Tibial nerve (tissue), 4 donors: ENCODE data around the gene UNCX. TPM values are rescaled to one million over a fixed set of nuclear protein-coding genes. Genes with fewer than 3 reads are reported as not detected.

Experiments
- DNase-seq, 2 donors: peaks; one replicate each; pipeline ENCODE4 v3.0.0-alpha.2; 2019; ENCODE audit warnings: low spot score in 2 of 2
- H3K27ac ChIP-seq, 4 donors: fragments of 200-600 bp; sonication (generic) in 3 of 4; one replicate each; pipeline ENCODE4 v1.5.1; 2017 to 2019; ENCODE audit warnings: mild to moderate bottlenecking in 1 of 4
- H3K27me3 ChIP-seq, 2 donors: fragments of 200-600 bp; sonication (generic) in 1 of 2; one replicate each; pipeline versions ENCODE4 v1.5.1 to v1.6.0; 2017 to 2019
- H3K36me3 ChIP-seq, 3 donors: fragments of 200-600 bp; sonication (generic); one replicate each; pipeline ENCODE4 v1.5.1; 2018 to 2019
- H3K4me1 ChIP-seq, 4 donors: fragments of 200-600 bp; sonication (generic) in 3 of 4; one replicate each; pipeline ENCODE4 v1.5.1; 2017 to 2019
- H3K4me3 ChIP-seq, 4 donors: fragments of 200-600 bp; sonication (generic) in 3 of 4; one replicate each; pipeline ENCODE4 v1.5.1; 2017 to 2019; ENCODE audit warnings: mild to moderate bottlenecking in 1 of 4, moderate library complexity in 1 of 4
- H3K9me3 ChIP-seq, 4 donors: fragments of 200-600 bp; sonication (generic) in 3 of 4; one replicate each; pipeline ENCODE4 v1.5.1; 2017 to 2019
- EP300 ChIP-seq, 2 donors: sonication (generic); formaldehyde crosslinking; IDR thresholded peaks; one replicate each; pipeline ENCODE4 v1.6.1; 2017; ENCODE audit warnings: antibody characterized with exemption in 2 of 2, mild to moderate bottlenecking in 1 of 2
- POLR2A ChIP-seq, 2 donors: fragments of 450-650 bp; IDR thresholded peaks; one replicate each; pipeline ENCODE4 v1.6.1; 2017; ENCODE audit warnings: antibody characterized with exemption in 2 of 2, mild to moderate bottlenecking in 2 of 2, moderate library complexity in 2 of 2
- WGBS, 2 donors: methylation state at CpG; one replicate each; pipeline ENCODE4 v1.1.5; 2018; 5-methylcytosine and 5-hydroxymethylcytosine counted together
- total RNA-seq, 4 donors: library from RNA; depleted of rRNA; stranded (reverse); fragments of >200 nt; gene quantifications; one replicate each; pipeline ENCODE4 v1.1.0, GENCODE V29; 2016
- TF ChIP-seq, protein P1 (sequence below), 5 experiments: fragments of 200-600 bp in 3 of 5; fragments of 450-650 bp in 2 of 5; sonication (generic) in 3 of 5; IDR thresholded peaks; one replicate each; pipeline ENCODE4 v1.5.1; 2016 to 2019; ENCODE audit warnings: antibody characterized with exemption in 5 of 5, mild to moderate bottlenecking in 3 of 5, moderate library complexity in 2 of 5

UNCX gene
- total RNA-seq, 4 donors from 2014 or later = not detected

DNA sequence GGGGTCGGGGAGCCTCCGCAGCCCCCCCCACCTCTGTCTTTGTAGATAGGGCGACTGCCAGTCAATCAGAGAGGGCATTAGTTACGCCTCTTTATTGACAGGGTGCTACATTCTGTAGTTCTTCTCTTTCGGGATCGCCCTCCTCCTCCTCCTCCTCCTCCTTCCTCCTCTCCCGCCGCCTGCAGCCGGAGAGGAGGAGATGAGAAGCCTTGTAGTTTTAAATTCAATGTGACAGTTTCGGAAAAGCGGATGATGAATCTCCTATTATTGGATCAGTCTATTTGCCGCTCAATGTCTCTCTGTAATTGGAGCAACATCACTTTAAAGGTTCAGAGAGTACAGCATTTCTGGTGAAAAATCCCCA is 587 bp upstream of the UNCX start:
- Histone ChIP-seq H3K27me3 (peaks cover 6 to 88% of the 10 kb centered on the region in 2 donors), H3K4me1 (peaks cover 0 to 65% (median 2%) of the 10 kb centered on the region in 4 donors), H3K36me3 (no peaks in the 10 kb centered on the region), H3K27ac (no peak overlapping the region), H3K4me3 (no peak overlapping the region), H3K9me3 (no peaks in the 10 kb centered on the region)
- TF ChIP-seq POLR2A (IDR thresholded peaks at IDR 0.05) (no peak), EP300 (IDR thresholded peaks at IDR 0.05) (no peak)
- TF ChIP-seq, protein P1, sequence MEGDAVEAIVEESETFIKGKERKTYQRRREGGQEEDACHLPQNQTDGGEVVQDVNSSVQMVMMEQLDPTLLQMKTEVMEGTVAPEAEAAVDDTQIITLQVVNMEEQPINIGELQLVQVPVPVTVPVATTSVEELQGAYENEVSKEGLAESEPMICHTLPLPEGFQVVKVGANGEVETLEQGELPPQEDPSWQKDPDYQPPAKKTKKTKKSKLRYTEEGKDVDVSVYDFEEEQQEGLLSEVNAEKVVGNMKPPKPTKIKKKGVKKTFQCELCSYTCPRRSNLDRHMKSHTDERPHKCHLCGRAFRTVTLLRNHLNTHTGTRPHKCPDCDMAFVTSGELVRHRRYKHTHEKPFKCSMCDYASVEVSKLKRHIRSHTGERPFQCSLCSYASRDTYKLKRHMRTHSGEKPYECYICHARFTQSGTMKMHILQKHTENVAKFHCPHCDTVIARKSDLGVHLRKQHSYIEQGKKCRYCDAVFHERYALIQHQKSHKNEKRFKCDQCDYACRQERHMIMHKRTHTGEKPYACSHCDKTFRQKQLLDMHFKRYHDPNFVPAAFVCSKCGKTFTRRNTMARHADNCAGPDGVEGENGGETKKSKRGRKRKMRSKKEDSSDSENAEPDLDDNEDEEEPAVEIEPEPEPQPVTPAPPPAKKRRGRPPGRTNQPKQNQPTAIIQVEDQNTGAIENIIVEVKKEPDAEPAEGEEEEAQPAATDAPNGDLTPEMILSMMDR (IDR thresholded peaks at IDR 0.05) = no peak
- 3 to 7% methylated on average over 12 of the region's 12 CpGs for WGBS, 2 donors
- DNase-seq = no peak

DNA sequence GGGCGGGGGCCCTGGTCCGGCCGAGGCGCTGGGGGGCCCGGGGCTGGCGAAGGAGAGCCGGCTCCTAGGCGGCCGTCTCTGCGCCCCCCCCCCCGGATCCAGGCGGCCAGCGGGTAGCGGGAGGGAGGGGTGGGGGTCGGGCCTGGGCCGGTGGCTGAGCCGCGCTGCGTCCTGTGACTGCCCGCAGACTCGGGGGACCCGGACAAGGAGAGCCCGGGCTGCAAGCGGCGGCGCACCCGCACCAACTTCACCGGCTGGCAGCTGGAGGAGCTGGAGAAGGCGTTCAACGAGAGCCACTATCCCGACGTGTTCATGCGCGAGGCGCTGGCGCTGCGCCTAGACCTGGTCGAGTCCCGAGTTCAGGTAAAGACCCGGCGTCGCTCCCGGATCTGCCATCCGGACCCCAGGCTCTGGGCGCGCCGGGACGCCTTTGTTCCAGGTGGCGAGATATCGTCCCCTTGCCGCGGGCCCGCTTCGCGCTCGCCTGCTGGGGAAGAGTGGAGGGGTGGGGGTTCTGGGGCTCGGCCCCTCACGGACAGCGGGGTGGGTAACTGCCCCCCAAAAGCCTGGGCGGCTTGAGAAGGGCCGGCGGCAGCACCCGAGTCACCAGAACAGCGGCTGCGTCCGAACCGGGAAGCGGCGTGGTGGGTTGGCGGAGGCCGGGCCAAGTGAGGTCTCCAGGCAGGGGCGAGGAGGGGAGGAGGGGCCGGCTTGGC is 819 bp downstream of the UNCX start:
- Histone ChIP-seq H3K4me3 (no peak overlapping the region), H3K36me3 (no peaks in the 10 kb centered on the region), H3K4me1 (peaks cover 0 to 75% (median 2%) of the 10 kb centered on the region in 4 donors), H3K27ac (no peak overlapping the region), H3K9me3 (no peaks in the 10 kb centered on the region), H3K27me3 (peaks cover 6 to 87% of the 10 kb centered on the region in 2 donors)
- no peak for DNase-seq
- WGBS, 2 donors = 2 to 4% methylated on average over 29 to 57 of the region's 73 CpGs
- TF ChIP-seq EP300 (IDR thresholded peaks at IDR 0.05) (no peak), POLR2A (IDR thresholded peaks at IDR 0.05) (no peak)
- TF ChIP-seq, protein P1 (IDR thresholded peaks at IDR 0.05) = no peak

DNA sequence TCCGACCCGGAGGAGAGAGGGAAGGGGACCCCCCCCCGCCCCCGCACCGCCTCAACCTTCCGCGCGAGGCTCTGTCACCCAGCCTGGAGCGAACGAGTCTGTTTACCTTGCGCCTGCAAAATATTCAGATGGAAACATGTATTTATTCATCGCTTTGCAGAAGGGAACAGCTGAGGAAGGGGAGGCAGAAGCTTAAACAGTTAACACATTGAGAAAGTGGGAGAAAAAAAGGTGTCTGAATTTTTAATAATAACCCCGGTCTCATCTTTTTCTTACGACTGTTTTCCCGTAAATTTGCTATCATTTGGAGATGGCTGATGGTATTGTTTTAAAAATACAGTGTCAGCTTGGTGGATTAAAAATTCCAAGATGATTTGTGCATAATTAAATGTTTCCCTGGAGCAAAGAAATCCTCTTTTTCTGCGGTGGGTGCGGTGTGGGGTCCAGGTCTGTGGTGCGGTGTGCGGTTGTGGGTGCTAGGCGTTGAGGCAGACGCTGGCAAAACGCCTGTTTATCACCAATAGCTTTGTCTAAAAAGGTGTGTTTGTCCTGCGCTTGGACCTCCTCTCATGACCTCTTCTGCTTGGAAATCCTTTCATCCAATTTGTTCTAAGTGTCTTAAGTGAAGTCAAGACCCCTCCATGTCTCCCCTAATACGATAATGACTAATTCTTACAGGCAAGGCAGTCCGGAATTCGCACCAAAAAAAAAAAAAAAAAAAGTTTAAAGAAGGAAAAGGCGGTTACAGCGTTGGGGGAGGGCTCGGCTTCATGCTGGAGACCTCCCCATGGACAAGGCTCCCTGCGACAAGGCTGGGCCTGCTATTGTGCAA is 1.6 kb downstream of the UNCX start:
- Histone ChIP-seq H3K27me3 (peaks cover 11 to 87% of the 10 kb centered on the region in 2 donors), H3K4me1 (peaks cover 0 to 75% (median 2%) of the 10 kb centered on the region in 4 donors), H3K36me3 (no peaks in the 10 kb centered on the region), H3K27ac (no peak overlapping the region), H3K4me3 (no peak overlapping the region), H3K9me3 (no peaks in the 10 kb centered on the region)
- 7 to 8% methylated on average over 30 of the region's 30 CpGs for WGBS, 2 donors
- no peak for DNase-seq
- no peak for TF ChIP-seq EP300 (IDR thresholded peaks at IDR 0.05)
- TF ChIP-seq POLR2A (IDR thresholded peaks at IDR 0.05) = no peak
- TF ChIP-seq, protein P1 (IDR thresholded peaks at IDR 0.05) = no peak

DNA sequence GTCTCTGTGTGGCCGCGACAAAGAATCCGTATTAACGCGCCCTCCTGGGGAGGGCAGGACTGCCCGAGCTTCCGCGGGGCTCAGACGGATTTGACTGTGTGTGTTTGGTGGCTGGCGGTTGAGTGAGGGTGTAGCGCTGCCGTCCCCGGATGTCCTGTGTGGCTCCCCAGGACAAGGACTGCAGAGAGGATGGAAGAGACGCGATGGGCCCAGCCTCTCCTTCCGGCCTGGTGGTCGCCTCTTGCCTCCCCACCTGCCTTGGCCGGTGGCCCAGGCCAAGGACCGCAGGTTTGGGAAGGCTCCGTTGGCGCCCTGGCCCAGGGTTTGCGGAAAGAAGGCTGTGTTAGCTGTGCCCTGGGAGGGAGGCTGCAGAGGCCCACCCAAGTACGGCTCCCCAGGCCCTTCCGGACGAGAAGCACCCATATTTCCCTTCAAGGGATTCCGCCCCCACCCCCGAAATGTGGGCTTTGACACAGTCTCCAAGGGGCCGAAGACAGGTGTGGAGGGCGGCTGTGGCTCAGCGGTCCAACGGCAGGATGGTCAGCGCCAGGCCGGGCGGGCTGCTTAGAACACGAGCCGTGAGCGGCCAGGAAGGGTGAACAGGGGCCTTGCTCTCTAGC is 2.3 kb downstream of the UNCX start:
- H3K9me3 ChIP-seq = no peaks in the 10 kb centered on the region
- H3K4me3 ChIP-seq = no peak overlapping the region
- no peak overlapping the region for H3K27ac ChIP-seq
- peaks cover 0 to 68% (median 2%) of the 10 kb centered on the region in 4 donors for H3K4me1 ChIP-seq
- H3K36me3 ChIP-seq = no peaks in the 10 kb centered on the region
- WGBS, 2 donors = 4% methylated on average over 12 to 33 of the region's 37 CpGs
- TF ChIP-seq EP300 (IDR thresholded peaks at IDR 0.05) (no peak), POLR2A (IDR thresholded peaks at IDR 0.05) (no peak)
- TF ChIP-seq, protein P1 (IDR thresholded peaks at IDR 0.05) = no peak
- H3K27me3 ChIP-seq = peaks cover 5 to 89% of the 10 kb centered on the region in 2 donors
- no peak for DNase-seq
